ENCODE results near the gene WDR35.
"Not testable (repeated sequence)": the region's sequence is repeated elsewhere in the genome, so short reads cannot be mapped to it uniquely, and the experiment has no call there.

The WDR35 gene

GRCh38 chr2:19937004-19937403 lies 52.9 kb downstream of the WDR35 start:
- DNase-seq (ENCODE audit: low spot score): no peak

GRCh38 chr2:19936203-19936602 lies 53.7 kb downstream of the WDR35 start:
- DNase-seq (ENCODE audit: low spot score): no peak

GRCh38 chr2:19933351-19933981 lies 56.4 kb downstream of the WDR35 start:
- DNase-seq (ENCODE audit: low spot score): peak; percentile 94

- DNase-seq (ENCODE audit: low spot score): no peak
Observed at GRCh38 chr2:19932928-19933327, 57.0 kb downstream of the WDR35 start.

- no peak for DNase-seq (ENCODE audit: low spot score)
Observed at GRCh38 chr2:19929226-19929625, 60.7 kb downstream of the WDR35 start.

- not testable (repeated sequence) for DNase-seq (ENCODE audit: low spot score)
Observed at GRCh38 chr2:19927816-19928215, 62.1 kb downstream of the WDR35 start.

- DNase-seq (ENCODE audit: low spot score): not testable (repeated sequence)
Observed at GRCh38 chr2:19924526-19924925, 65.4 kb downstream of the WDR35 start.

- not testable (repeated sequence) for DNase-seq (ENCODE audit: low spot score)
Observed at GRCh38 chr2:19922188-19922587, 67.7 kb downstream of the WDR35 start.

- no peak for DNase-seq (ENCODE audit: low spot score)
Observed at GRCh38 chr2:19916385-19916950, 73.4 kb downstream of the WDR35 start.

- no peak for DNase-seq (ENCODE audit: low spot score)
Observed at GRCh38 chr2:19914266-19914975, 75.5 kb downstream of the WDR35 start.

- no peak for DNase-seq (ENCODE audit: low spot score)
Observed at GRCh38 chr2:19911808-19912509, 77.9 kb downstream of the WDR35 start.

GRCh38 chr2:19902216-19902740 lies 87.6 kb downstream of the WDR35 start:
- DNase-seq (ENCODE audit: low spot score): peak; percentile 33

- DNase-seq (ENCODE audit: low spot score): peak; percentile 89
Observed at GRCh38 chr2:19901442-19902215, 88.3 kb downstream of the WDR35 start, which contains the start of gene TTC32. Gene TTC32, minus strand, starts transcription at chr2:19901983. Its CDS starts 129 bp downstream, at chr2:19901854.

- no peak for DNase-seq (ENCODE audit: low spot score)
Observed at GRCh38 chr2:19900931-19901441, 88.9 kb downstream of the WDR35 start.

- peak; percentile 24 for DNase-seq (ENCODE audit: low spot score)
Observed at GRCh38 chr2:19899985-19900930, 89.6 kb downstream of the WDR35 start.

GRCh38 chr2:19898592-19899329 lies 91.1 kb downstream of the WDR35 start:
- DNase-seq (ENCODE audit: low spot score): no peak

GRCh38 chr2:19897623-19898245 lies 92.2 kb downstream of the WDR35 start:
- DNase-seq (ENCODE audit: low spot score): no peak

- no peak for DNase-seq (ENCODE audit: low spot score)
Observed at GRCh38 chr2:19895535-19895934, 94.4 kb downstream of the WDR35 start.
